Peyer's patch (tissue), 4 donors: Measurements from ENCODE around the gene GOLGA6B.
"Not testable (repeated sequence)": the region's sequence is repeated elsewhere in the genome, so short reads cannot be mapped to it uniquely, and the experiment has no call there.

Experiments used
- POLR2A ChIP-seq, 2 donors: fragments of 450-650 bp; IDR thresholded peaks; one replicate each; pipeline ENCODE4 v1.5.1; 2017; ENCODE audit warnings: antibody characterized with exemption in 2 of 2, mild to moderate bottlenecking in 2 of 2, moderate library complexity in 2 of 2
- TF ChIP-seq, protein P1 (sequence below), 6 experiments: fragments of 450-650 bp in 4 of 6; fragments of 200-600 bp in 2 of 6; sonication (generic) in 1 of 6; IDR thresholded peaks; one replicate each; pipeline ENCODE4 v1.5.1; 2017 to 2019; ENCODE audit warnings: antibody characterized with exemption in 6 of 6, mild to moderate bottlenecking in 3 of 6, moderate library complexity in 1 of 6

GRCh38 chr15:72628249-72629067 is 26.0 kb upstream of the GOLGA6B start:
- TF ChIP-seq, protein P1, sequence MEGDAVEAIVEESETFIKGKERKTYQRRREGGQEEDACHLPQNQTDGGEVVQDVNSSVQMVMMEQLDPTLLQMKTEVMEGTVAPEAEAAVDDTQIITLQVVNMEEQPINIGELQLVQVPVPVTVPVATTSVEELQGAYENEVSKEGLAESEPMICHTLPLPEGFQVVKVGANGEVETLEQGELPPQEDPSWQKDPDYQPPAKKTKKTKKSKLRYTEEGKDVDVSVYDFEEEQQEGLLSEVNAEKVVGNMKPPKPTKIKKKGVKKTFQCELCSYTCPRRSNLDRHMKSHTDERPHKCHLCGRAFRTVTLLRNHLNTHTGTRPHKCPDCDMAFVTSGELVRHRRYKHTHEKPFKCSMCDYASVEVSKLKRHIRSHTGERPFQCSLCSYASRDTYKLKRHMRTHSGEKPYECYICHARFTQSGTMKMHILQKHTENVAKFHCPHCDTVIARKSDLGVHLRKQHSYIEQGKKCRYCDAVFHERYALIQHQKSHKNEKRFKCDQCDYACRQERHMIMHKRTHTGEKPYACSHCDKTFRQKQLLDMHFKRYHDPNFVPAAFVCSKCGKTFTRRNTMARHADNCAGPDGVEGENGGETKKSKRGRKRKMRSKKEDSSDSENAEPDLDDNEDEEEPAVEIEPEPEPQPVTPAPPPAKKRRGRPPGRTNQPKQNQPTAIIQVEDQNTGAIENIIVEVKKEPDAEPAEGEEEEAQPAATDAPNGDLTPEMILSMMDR (IDR thresholded peaks at IDR 0.05), result peak in 1 of 6 experiments; percentile 4
- TF ChIP-seq POLR2A (IDR thresholded peaks at IDR 0.05), result not testable (repeated sequence)
